H1 (cell line): ENCODE data around the gene PAX3. TPM values are rescaled to one million over a fixed set of nuclear protein-coding genes. Genes with fewer than 3 reads are reported as not detected.

ENCODE experiments used
- CTCF ChIA-PET: fragments of 300-600 bp; sonication (Branson Sonifier 250); formaldehyde crosslinking; loops from one replicate; lab custom pipeline; 2021; ENCODE audit not compliant: partially characterized antibody; lab: Charles Lee
- POLR2A ChIA-PET: fragments of 300-600 bp; sonication (Branson Sonifier 250); formaldehyde crosslinking; loops from one replicate; lab custom pipeline; 2021; ENCODE audit warnings: inconsistent platforms; ENCODE audit not compliant: partially characterized antibody; lab: Charles Lee
- DNase-seq, 2 experiments: peaks; one replicate each; pipeline versions ENCODE4 v3.0.0 to v3.0.0-alpha.2; 2010 to 2022; ENCODE audit warnings: low spot score in 2 of 2, low read depth in 1 of 2, mixed read lengths in 1 of 2
- FAIRE-seq: peaks from 2 replicates; lab custom pipeline; 2011; peaks lifted over from hg19 to GRCh38; lab: Jason Lieb, UNC
- H2AFZ ChIP-seq: 2 replicates; pipeline ENCODE4 v1.8.1; 2012; ENCODE audit warnings: low read length, inconsistent platforms
- H2AK5ac ChIP-seq: 2 replicates; pipeline ENCODE4 v1.6.1; 2013; ENCODE audit warnings: low read depth, low read length
- H2BK120ac ChIP-seq: replicated peaks from 2 replicates; pipeline ENCODE3; 2013; ENCODE audit warnings: low read depth, low read length, inconsistent platforms
- H2BK12ac ChIP-seq: 2 replicates; pipeline ENCODE4 v1.6.1; 2013; ENCODE audit warnings: low read depth, low read length
- H2BK15ac ChIP-seq: 2 replicates; pipeline ENCODE4 v1.6.1; 2013; ENCODE audit warnings: low read length
- H2BK20ac ChIP-seq: 2 replicates; pipeline ENCODE4 v1.6.1; 2013; ENCODE audit warnings: low read length
- H2BK5ac ChIP-seq: 2 replicates; pipeline ENCODE4 v1.6.1; 2013; ENCODE audit warnings: low read depth, low read length
- H3K14ac ChIP-seq: 2 replicates; pipeline ENCODE4 v1.6.1; 2013; ENCODE audit warnings: inconsistent platforms; ENCODE audit not compliant: insufficient read length
- H3K18ac ChIP-seq: 2 replicates; pipeline ENCODE4 v1.6.1; 2013; ENCODE audit warnings: low read length; ENCODE audit errors: extremely low read depth
- H3K23ac ChIP-seq: 2 replicates; pipeline ENCODE4 v1.6.1; 2013; ENCODE audit warnings: inconsistent platforms; ENCODE audit not compliant: insufficient read length
- H3K23me2 ChIP-seq: 2 replicates; pipeline ENCODE4 v1.6.1; 2013; ENCODE audit warnings: low read depth, low read length
- H3K27ac ChIP-seq: 2 replicates; pipeline ENCODE4 v1.6.1; 2011; ENCODE audit warnings: low read depth, low read length, inconsistent platforms
- H3K27me3 ChIP-seq, 4 experiments: replicated peaks in 1 of 4; 1 replicate in 1 of 4; 2 replicates in 3 of 4; pipeline versions ENCODE4 v1.6.1 to v1.8.1; 2011 to 2013; ENCODE audit warnings: low read length in 3 of 4, mild to moderate bottlenecking in 3 of 4, inconsistent platforms in 2 of 4, mixed read lengths in 2 of 4, moderate library complexity in 1 of 4; ENCODE audit not compliant: control insufficient read depth in 3 of 4, insufficient read depth in 3 of 4; ENCODE audit errors: extremely low read depth in 1 of 4
- H3K36me3 ChIP-seq, 4 experiments: 2 replicates each; pipeline versions ENCODE4 v1.6.1 to v1.8.1; 2011 to 2013; ENCODE audit warnings: mild to moderate bottlenecking in 4 of 4, low read length in 3 of 4, moderate library complexity in 2 of 4, control low read depth in 1 of 4, inconsistent platforms in 1 of 4; ENCODE audit not compliant: insufficient read depth in 4 of 4, control insufficient read depth in 2 of 4
- H3K4ac ChIP-seq: replicated peaks from 2 replicates; pipeline ENCODE3; 2013; ENCODE audit warnings: low read length, low read depth, mixed read lengths, inconsistent platforms; ENCODE audit not compliant: insufficient read length
- H3K4me1 ChIP-seq, 4 experiments: replicated peaks in 1 of 4; 1 replicate in 1 of 4; 2 replicates in 3 of 4; pipeline versions ENCODE4 v1.6.1 to v1.8.1; 2011 to 2013; ENCODE audit warnings: low read length in 3 of 4, inconsistent platforms in 2 of 4, mixed read lengths in 1 of 4; ENCODE audit not compliant: insufficient read depth in 4 of 4, control insufficient read depth in 3 of 4
- H3K4me2 ChIP-seq, 2 experiments: 2 replicates each; pipeline versions ENCODE4 v1.6.1 to v1.8.1; 2011 to 2013; ENCODE audit warnings: low read depth in 2 of 2, low read length in 2 of 2, control low read depth in 1 of 2, inconsistent platforms in 1 of 2, mild to moderate bottlenecking in 1 of 2; ENCODE audit not compliant: insufficient read depth in 1 of 2
- H3K4me3 ChIP-seq, 4 experiments: fragments of 200-600, 300-600 bp in 1 of 4; sonication (generic), shearing (Covaris generic), sonication (Bioruptor Twin) in 1 of 4; 2 replicates each; pipeline versions ENCODE4 v1.5.1 to v1.8.1; 2011 to 2016; ENCODE audit warnings: low read length in 4 of 4, low read depth in 3 of 4, control low read depth in 2 of 4, inconsistent platforms in 2 of 4, mild to moderate bottlenecking in 2 of 4, mixed read lengths in 1 of 4, moderate library complexity in 1 of 4; ENCODE audit not compliant: insufficient read depth in 2 of 4; ENCODE audit errors: extremely low read depth in 1 of 4
- H3K56ac ChIP-seq: replicated peaks from 2 replicates; pipeline ENCODE3; 2013; ENCODE audit warnings: low read depth, mild to moderate bottlenecking, mixed read lengths, low read length, inconsistent platforms; ENCODE audit not compliant: insufficient read length
- H3K79me1 ChIP-seq: 2 replicates; pipeline ENCODE4 v1.6.1; 2013; ENCODE audit warnings: low read depth, low read length, control low read depth
- H3K79me2 ChIP-seq, 2 experiments: 2 replicates each; pipeline versions ENCODE4 v1.6.1 to v1.8.1; 2012 to 2013; ENCODE audit warnings: low read length in 2 of 2, mild to moderate bottlenecking in 2 of 2, inconsistent platforms in 1 of 2; ENCODE audit not compliant: insufficient read depth in 2 of 2, control insufficient read depth in 1 of 2
- H3K9ac ChIP-seq, 4 experiments: replicated peaks in 1 of 4; 1 replicate in 1 of 4; 2 replicates in 3 of 4; pipeline versions ENCODE4 v1.6.1 to v1.8.1; 2011 to 2013; ENCODE audit warnings: low read depth in 3 of 4, low read length in 3 of 4, control low read depth in 2 of 4, mild to moderate bottlenecking in 2 of 4, moderate library complexity in 2 of 4, inconsistent platforms in 1 of 4; ENCODE audit errors: extremely low read depth in 1 of 4
- H3K9me3 ChIP-seq, 2 experiments: 2 replicates each; pipeline versions ENCODE4 v1.6.1 to v1.8.1; 2012 to 2013; ENCODE audit warnings: mild to moderate bottlenecking in 2 of 2, moderate library complexity in 2 of 2, control low read depth in 1 of 2, inconsistent platforms in 1 of 2, low read depth in 1 of 2, low read length in 1 of 2, mixed read lengths in 1 of 2; ENCODE audit not compliant: insufficient read depth in 2 of 2
- H4K20me1 ChIP-seq, 2 experiments: replicated peaks in 1 of 2; 2 replicates each; pipeline versions ENCODE3 to v1.8.1; 2011 to 2013; ENCODE audit warnings: inconsistent platforms in 2 of 2, low read length in 2 of 2, mild to moderate bottlenecking in 1 of 2; ENCODE audit not compliant: insufficient read depth in 2 of 2, control insufficient read depth in 1 of 2
- H4K5ac ChIP-seq: 2 replicates; pipeline ENCODE4 v1.6.1; 2013; ENCODE audit warnings: low read length, low read depth, mixed read lengths, inconsistent platforms; ENCODE audit not compliant: insufficient read length
- H4K8ac ChIP-seq: 2 replicates; pipeline ENCODE4 v1.8.0; 2013; ENCODE audit warnings: mild to moderate bottlenecking, moderate library complexity, low read length, inconsistent platforms; ENCODE audit not compliant: insufficient read depth; ENCODE audit errors: extremely low read depth
- H4K91ac ChIP-seq: replicated peaks from 2 replicates; pipeline ENCODE3; 2013; ENCODE audit warnings: low read length, mixed read lengths, inconsistent platforms; ENCODE audit not compliant: insufficient read length
- WGBS, 2 experiments: shearing (Covaris generic) in 1 of 2; methylation state at CpG; one replicate each; pipeline versions ENCODE4 v1.1.6 to v1.1.7; 2013 to 2015; ENCODE audit warnings: low lambda C conversion rate in 2 of 2, mixed read lengths in 2 of 2, inconsistent platforms in 1 of 2, low coverage in 1 of 2, missing lambda C conversion rate in 1 of 2; ENCODE audit not compliant: insufficient replicate concordance in 2 of 2, insufficient coverage in 1 of 2, insufficient read length in 1 of 2; ENCODE audit errors: extremely low coverage in 1 of 2, missing lambda C conversion rate in 1 of 2; 5-methylcytosine and 5-hydroxymethylcytosine counted together
- polyA plus RNA-seq, 7 experiments: library from polyadenylated mRNA; depleted of rRNA in 3 of 7; stranded (reverse) in 5 of 7; unstranded in 2 of 7; fragments of >200 nt in 5 of 7; fragments of 200-250 nt in 2 of 7; gene quantifications; 1 replicate in 5 of 7; 2 replicates in 1 of 7; 4 replicates in 1 of 7; pipeline versions ENCODE4 v1.2.1 to v1.2.3, GENCODE V29; 2011 to 2013; ENCODE audit warnings: missing spikeins in 2 of 7, mixed read lengths in 2 of 7
- total RNA-seq: library from RNA; stranded (reverse); fragmentation: NEBNext Ultra II Directional; extraction: Animal tissue kit (Norgen Biotek cat#: 25700); gene quantifications from 2 replicates; pipeline ENCODE4 v1.2.1, GENCODE V29; 2021

PAX3 gene
- total and polyA plus RNA-seq, 2 of the 8 experiments (the other 6 are each of a cell fraction or from before 2014, with no cell fraction given): 0.33 TPM; not detected in 1

DNA sequence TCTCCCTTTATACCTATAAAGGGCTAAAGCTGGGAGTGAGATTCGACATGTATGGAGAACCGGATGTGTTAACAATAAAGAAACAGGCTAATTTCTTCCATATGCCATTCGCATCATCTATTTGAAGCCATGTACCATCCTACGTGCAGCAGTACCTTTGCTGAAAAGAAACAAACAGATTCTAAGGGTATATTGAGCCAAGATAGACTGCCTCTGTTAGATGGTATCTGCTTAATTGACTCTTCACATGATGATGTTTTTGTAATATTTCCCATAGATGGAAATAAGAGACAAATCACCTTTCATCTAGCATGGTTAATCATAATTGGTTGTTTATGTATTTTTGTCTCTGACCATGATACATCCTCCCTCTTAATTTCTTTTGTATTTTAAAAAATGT, 32.1 kb upstream of the PAX3 start:
- Histone ChIP-seq H3K9me3 (peaks cover 0 to 3% of the 10 kb centered on the region in 2 experiments; a peak in 1 of 4 replicates), H3K27ac (no peak overlapping the region), H4K20me1 (no peaks in the 10 kb centered on the region), H2BK15ac (no peak overlapping the region), H4K5ac (no peak overlapping the region), H2BK12ac (no peak overlapping the region), H2BK120ac (no peak overlapping the region), H3K18ac (no peak overlapping the region), H2BK20ac (no peak overlapping the region), H2AFZ (no peak overlapping the region), H3K23me2 (no peaks in the 10 kb centered on the region), H2BK5ac (no peak overlapping the region), H4K8ac (no peak overlapping the region), H3K4ac (no peak overlapping the region), H3K4me2 (no peak overlapping the region), H3K9ac (no peak overlapping the region), H3K79me1 (no peaks in the 10 kb centered on the region), H3K36me3 (no peaks in the 10 kb centered on the region), H3K14ac (no peak overlapping the region), H3K79me2 (no peaks in the 10 kb centered on the region), H3K4me1 (no peaks in the 10 kb centered on the region), H4K91ac (no peak overlapping the region), H3K23ac (no peak overlapping the region), H2AK5ac (no peak overlapping the region), H3K4me3 (no peak overlapping the region), H3K27me3 (no peaks in the 10 kb centered on the region), H3K56ac (no peak overlapping the region)
- ChIA-PET POLR2A (no interaction called here), CTCF (no interaction called here)
- DNase-seq (no peak), FAIRE-seq (no peak)
- WGBS, 2 experiments: 91% methylated on average over 4 of the region's 4 CpGs; no CpG with 5 or more reads in 1 of the 2 experiments
